Kasumi-1 (cell line): Measurements from ENCODE around the gene AMER2.
"Not testable (repeated sequence)": the region's sequence is repeated elsewhere in the genome, so short reads cannot be mapped to it uniquely, and the experiment has no call there.

ENCODE experiments used
- DNase-seq, 2 experiments: peaks; one replicate each; lab custom pipeline; 2025; lab: John Stamatoyannopoulos, UW

The AMER2 gene

GRCh38 chr13:25180775-25181537 lies 8.9 kb upstream of the AMER2 start:
- no peak for DNase-seq

- no peak for DNase-seq
Observed at GRCh38 chr13:25179832-25180774, 8.0 kb upstream of the AMER2 start.

GRCh38 chr13:25179011-25179410 lies 6.9 kb upstream of the AMER2 start:
- DNase-seq, result no peak

DNA sequence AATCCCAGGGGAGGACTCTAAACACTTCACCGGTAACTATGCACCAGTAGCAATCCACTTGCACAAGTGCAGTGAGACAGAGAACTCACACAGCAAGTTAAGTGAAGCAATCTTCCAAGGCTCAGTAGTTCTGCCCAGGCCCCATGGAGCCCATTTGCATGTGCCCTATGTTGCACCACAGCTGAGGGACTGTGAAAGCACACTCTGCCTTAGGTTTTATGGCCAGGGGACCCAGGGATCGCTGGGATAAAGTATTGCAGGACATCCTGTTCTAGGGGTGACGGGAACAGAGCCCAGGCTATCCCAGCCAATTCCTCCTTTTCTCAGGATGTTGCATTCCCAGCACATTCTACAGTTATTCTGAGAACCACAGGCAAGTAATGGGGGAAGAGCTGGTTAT lies 6.0 kb upstream of the AMER2 start:
- no peak for DNase-seq

GRCh38 chr13:25177636-25178035 lies 5.5 kb upstream of the AMER2 start:
- no peak for DNase-seq

DNA sequence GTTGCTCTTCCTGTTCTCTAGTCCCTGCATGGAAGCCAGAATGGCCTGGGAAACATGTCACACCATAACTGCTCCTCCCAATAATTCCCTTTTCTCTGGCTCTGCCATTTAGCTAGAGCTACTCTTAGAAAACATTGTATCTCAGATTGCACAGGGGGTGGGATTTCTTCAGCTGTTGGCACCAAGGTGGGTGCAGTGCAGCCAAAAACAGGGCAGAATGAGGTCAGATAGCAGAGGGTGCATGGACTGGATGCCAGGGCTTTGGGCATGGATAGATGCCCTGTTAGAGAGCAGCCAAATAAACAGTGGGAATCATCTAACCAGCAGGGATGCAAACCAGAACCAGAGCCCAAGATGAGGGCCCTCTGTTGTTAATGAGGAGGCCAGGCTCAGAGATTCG lies 4.9 kb upstream of the AMER2 start:
- no peak for DNase-seq

- DNase-seq, result no peak
Observed at GRCh38 chr13:25175431-25175830, 3.3 kb upstream of the AMER2 start.

DNA sequence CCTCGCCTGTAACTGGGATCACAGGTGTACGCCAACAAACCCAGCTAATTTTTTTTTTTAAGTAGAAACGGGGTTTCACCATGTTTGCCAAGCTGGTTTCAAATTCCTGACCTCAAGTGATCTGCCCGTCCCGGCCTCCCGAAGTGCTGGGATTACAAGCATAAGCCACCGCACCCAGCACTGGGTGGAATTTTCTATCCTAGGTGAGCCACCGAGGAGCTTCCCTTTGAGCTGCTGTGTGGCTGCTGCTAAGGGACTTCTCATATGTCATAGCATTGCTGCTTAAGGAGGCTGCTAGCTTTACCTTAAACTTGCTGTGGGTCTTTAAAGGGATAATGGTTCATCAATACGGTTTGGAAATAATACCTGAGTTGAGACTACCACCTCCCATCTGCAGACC lies 2.9 kb upstream of the AMER2 start:
- DNase-seq, result no peak

- no peak for DNase-seq
Observed at GRCh38 chr13:25174304-25174703, 2.2 kb upstream of the AMER2 start.

GRCh38 chr13:25172303-25172630 lies 179 bp upstream of the AMER2 start:
- no peak for DNase-seq

DNA sequence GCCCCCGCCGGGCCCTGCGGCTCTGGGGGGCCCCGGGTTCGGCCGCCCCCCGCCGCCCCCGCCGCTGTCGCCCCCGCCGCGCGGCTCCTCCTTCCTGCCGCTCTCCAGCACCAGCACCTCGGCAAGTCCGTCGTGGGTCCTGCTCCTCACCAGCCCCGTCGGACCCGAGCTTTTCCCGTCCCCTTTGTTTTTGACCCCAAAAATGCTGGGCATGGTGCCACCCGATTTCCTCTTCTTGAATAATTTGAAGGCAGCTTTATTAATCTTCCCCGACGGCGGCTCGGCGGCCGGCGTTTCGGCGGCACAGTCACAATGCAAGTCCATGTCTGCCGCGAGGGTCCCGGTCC lies 945 bp downstream of the AMER2 start:
- no peak for DNase-seq

GRCh38 chr13:25170554-25171111 lies 1.5 kb downstream of the AMER2 start:
- DNase-seq, result no peak

- DNase-seq, result no peak
Observed at GRCh38 chr13:25169951-25170553, 2.0 kb downstream of the AMER2 start.

GRCh38 chr13:25169356-25169755 lies 2.7 kb downstream of the AMER2 start:
- no peak for DNase-seq

- DNase-seq, result no peak
Observed at GRCh38 chr13:25168790-25169189, 3.3 kb downstream of the AMER2 start.

DNA sequence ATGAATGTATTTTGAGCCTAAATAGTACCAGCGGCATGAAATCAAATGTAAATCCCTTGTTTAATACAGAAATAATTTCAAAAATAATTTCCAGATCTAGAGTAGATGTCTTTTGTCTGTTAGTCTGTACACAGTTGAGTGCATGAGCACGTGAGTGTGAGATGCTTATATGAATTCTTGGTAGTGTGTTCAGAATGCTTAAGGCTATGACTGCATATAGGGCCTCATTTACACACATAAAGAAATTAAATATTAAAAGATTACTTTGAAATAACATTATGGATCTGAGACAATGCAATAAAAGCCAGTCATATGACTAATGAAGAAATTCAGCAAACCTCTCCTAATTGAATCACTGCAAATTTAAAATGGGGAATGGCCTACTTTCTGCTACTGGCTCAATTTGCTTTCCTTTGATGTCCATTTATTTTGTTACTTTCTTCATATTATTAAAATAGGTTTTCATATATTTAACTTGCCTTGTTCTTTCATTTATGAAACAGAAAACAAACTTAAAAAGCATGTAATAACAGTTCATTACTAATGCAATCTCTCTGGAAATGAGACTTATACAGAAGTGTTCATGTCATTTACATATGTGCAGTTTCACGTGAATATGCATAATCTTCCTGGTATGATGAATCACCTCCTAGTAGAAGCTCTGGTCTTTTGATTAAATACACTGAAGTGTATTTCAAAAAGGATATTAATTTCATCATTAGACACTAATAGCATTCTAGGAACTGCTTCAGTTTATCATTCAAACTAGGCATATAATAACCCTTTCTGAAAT lies 4.5 kb downstream of the AMER2 start:
- no peak for DNase-seq

GRCh38 chr13:25166306-25166705 lies 5.8 kb downstream of the AMER2 start:
- DNase-seq, result no peak

- DNase-seq, result no peak
Observed at GRCh38 chr13:25165663-25166062, 6.4 kb downstream of the AMER2 start.

DNA sequence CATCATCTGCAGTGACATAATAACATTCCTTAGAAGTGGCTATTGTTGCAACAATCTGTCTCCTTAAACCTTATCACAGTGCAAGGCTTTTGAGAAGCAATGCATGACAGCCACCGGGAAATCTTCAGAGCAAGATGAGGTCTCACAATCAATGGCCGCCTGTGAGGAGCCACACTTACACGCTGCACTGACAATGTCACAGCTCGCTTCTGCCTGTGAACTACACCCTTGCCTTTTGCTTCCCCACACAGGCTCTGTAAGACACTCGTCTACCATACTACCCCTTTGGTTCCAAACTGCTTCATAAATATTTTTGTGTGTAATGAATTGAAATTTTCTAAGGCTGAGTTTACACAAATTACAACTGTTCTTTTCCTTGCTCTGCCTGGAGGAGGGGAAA lies 6.9 kb downstream of the AMER2 start:
- DNase-seq, result not testable (repeated sequence)

GRCh38 chr13:25157681-25158080 lies 14.4 kb downstream of the AMER2 start:
- DNase-seq, result no peak

DNA sequence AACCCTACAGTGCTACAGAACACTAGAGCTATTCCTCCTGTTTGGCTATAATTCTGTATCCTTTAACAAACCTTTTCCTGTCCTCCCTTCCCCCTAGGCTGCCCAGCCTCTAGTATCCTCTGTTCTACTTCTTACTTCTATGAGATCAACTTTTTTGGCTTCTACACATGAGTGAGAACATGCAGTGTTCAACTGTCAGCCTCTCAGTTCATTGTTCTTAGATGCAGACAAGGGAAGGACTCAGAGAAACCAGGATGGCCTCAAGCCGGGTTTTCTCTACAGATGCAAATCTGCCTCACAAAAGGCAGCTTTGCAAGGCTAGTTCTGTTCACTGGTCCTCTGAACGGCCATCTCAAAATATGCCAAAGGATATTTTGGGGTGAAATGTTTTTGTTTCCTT lies 18.4 kb downstream of the AMER2 start:
- no peak for DNase-seq

DNA sequence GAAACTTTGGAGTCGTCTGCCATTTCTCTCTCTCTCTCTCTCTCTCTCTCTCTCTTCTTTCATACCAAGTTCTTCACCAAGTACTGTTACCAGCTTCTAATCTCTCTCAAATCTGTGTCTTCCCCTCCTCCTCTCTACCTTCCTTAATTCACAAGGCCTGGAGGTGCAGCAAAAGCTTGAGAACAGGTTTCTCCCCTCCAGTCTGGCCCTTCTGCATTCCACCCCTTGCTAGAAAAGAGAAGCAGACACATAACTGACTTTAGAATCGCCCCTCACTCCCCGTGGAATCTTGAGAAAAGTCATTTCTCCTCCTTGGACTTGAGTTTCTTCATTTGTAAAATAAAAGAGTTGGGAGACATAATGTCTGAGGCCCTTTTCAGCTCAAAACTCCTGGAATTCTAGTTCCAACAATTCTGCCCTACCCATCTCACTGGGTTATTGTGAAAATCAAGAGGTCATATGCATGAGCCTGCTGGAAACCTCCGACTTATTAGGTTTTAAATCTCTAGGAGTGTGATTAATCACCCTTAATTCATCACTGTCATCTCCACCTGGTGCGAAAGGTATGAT lies 20.4 kb downstream of the AMER2 start:
- no peak for DNase-seq
